ENCODE results near the gene CDX2. TPM values are rescaled to one million over a fixed set of nuclear protein-coding genes. Genes with fewer than 3 reads are reported as not detected.

Gene CDX2
- total RNA-seq, 4 donors from 2014 or later, result 0.17 TPM; not detected in 3

GRCh38 chr13:27972478-27972820 is 3.3 kb upstream of the CDX2 start:
- intact Hi-C loops (cut with DNase I), result no loop called here
- TF ChIP-seq, protein P1, sequence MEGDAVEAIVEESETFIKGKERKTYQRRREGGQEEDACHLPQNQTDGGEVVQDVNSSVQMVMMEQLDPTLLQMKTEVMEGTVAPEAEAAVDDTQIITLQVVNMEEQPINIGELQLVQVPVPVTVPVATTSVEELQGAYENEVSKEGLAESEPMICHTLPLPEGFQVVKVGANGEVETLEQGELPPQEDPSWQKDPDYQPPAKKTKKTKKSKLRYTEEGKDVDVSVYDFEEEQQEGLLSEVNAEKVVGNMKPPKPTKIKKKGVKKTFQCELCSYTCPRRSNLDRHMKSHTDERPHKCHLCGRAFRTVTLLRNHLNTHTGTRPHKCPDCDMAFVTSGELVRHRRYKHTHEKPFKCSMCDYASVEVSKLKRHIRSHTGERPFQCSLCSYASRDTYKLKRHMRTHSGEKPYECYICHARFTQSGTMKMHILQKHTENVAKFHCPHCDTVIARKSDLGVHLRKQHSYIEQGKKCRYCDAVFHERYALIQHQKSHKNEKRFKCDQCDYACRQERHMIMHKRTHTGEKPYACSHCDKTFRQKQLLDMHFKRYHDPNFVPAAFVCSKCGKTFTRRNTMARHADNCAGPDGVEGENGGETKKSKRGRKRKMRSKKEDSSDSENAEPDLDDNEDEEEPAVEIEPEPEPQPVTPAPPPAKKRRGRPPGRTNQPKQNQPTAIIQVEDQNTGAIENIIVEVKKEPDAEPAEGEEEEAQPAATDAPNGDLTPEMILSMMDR (IDR thresholded peaks at IDR 0.05), result no peak
- TF ChIP-seq POLR2AphosphoS5 (IDR thresholded peaks at IDR 0.05) (no peak), POLR2A (IDR thresholded peaks at IDR 0.05; ENCODE audit: low read depth) (no peak), EP300 (IDR thresholded peaks at IDR 0.05) (no peak)
- Histone ChIP-seq H3K4me1 (peaks cover 10 to 35% (median 29%) of the 10 kb centered on the region in 4 donors), H3K27ac (replicated peaks in 1 of 4) (no peak overlapping the region), H3K36me3 (no peaks in the 10 kb centered on the region), H3K4me3 (no peak overlapping the region), H3K27me3 (peaks cover 0 to 100% (median 62%) of the 10 kb centered on the region in 4 donors), H3K9me3 (no peaks in the 10 kb centered on the region)
- DNase-seq (ENCODE audit: extremely low spot score), result no peak
- 73% methylated on average over 2 of the region's 2 CpGs for WGBS

- DNase-seq (ENCODE audit: extremely low spot score), result no peak
- TF ChIP-seq POLR2AphosphoS5 (IDR thresholded peaks at IDR 0.05) (no peak), EP300 (IDR thresholded peaks at IDR 0.05) (no peak), POLR2A (IDR thresholded peaks at IDR 0.05; ENCODE audit: low read depth) (no peak)
- TF ChIP-seq, protein P1 (IDR thresholded peaks at IDR 0.05), result no peak
- H3K27me3 ChIP-seq, result peaks cover 0 to 100% (median 62%) of the 10 kb centered on the region in 4 donors
- no peak overlapping the region for H3K4me3 ChIP-seq
- intact Hi-C loops (cut with DNase I), result no loop called here
- H3K9me3 ChIP-seq, result no peaks in the 10 kb centered on the region
- H3K4me1 ChIP-seq, result peaks cover 10 to 36% (median 31%) of the 10 kb centered on the region in 4 donors
- H3K36me3 ChIP-seq, result no peaks in the 10 kb centered on the region
- H3K27ac ChIP-seq (replicated peaks in 1 of 4), result no peak overlapping the region
- WGBS, result 59% methylated on average over 6 of the region's 7 CpGs
These were observed 2.8 kb upstream of the CDX2 start for GRCh38 chr13:27971776-27972477.

GRCh38 chr13:27971236-27971645 is 2.1 kb upstream of the CDX2 start:
- no peak for DNase-seq (ENCODE audit: extremely low spot score)
- Histone ChIP-seq H3K27me3 (peaks cover 0 to 100% (median 65%) of the 10 kb centered on the region in 4 donors), H3K9me3 (no peaks in the 10 kb centered on the region), H3K4me1 (peaks cover 10 to 43% (median 38%) of the 10 kb centered on the region in 4 donors), H3K4me3 (no peak overlapping the region), H3K27ac (replicated peaks in 1 of 4) (no peak overlapping the region), H3K36me3 (no peaks in the 10 kb centered on the region)
- TF ChIP-seq, protein P1 (IDR thresholded peaks at IDR 0.05), result no peak
- TF ChIP-seq EP300 (IDR thresholded peaks at IDR 0.05) (no peak), POLR2A (IDR thresholded peaks at IDR 0.05; ENCODE audit: low read depth) (no peak), POLR2AphosphoS5 (IDR thresholded peaks at IDR 0.05) (no peak)
- WGBS, result 55% methylated on average over 12 of the region's 13 CpGs
- intact Hi-C loops (cut with DNase I), result no loop called here

GRCh38 chr13:27970382-27971235 is 1.5 kb upstream of the CDX2 start:
- Histone ChIP-seq H3K36me3 (no peaks in the 10 kb centered on the region), H3K9me3 (no peaks in the 10 kb centered on the region), H3K4me3 (no peak overlapping the region), H3K27me3 (peaks cover 0 to 100% (median 65%) of the 10 kb centered on the region in 4 donors), H3K27ac (replicated peaks in 1 of 4) (no peak overlapping the region), H3K4me1 (peaks cover 8 to 46% (median 37%) of the 10 kb centered on the region in 4 donors)
- 9% methylated on average over 18 of the region's 53 CpGs for WGBS
- no peak for DNase-seq (ENCODE audit: extremely low spot score)
- TF ChIP-seq POLR2AphosphoS5 (IDR thresholded peaks at IDR 0.05), result no peak
- intact Hi-C loops (cut with DNase I), result no loop called here

DNA sequence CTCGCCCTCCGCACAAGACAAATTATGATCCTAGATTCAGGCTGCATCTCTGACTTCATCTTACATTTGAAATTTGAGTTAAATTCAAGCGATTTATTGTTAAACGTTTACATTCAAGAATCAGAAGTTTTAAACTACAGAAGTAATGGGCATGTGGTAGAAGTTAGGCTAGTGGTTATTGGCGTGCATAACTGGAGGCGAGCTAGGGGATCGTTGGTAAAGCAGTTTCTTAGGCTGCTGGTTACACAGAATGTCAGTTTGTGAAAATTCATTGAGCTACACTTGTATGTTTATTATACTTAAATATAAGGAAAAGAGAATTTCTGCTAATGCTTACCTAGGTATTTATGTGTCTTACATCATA is 733 bp upstream of the CDX2 start:
- no peak overlapping the region for H3K27ac ChIP-seq (replicated peaks in 1 of 4)
- H3K27me3 ChIP-seq, result peaks cover 0 to 100% (median 67%) of the 10 kb centered on the region in 4 donors
- no peak overlapping the region for H3K4me3 ChIP-seq
- H3K4me1 ChIP-seq, result peaks cover 7 to 43% (median 35%) of the 10 kb centered on the region in 4 donors
- TF ChIP-seq EP300 (IDR thresholded peaks at IDR 0.05), result no peak
- TF ChIP-seq POLR2A (IDR thresholded peaks at IDR 0.05; ENCODE audit: low read depth), result no peak
- no peak for TF ChIP-seq POLR2AphosphoS5 (IDR thresholded peaks at IDR 0.05)
- TF ChIP-seq, protein P1 (IDR thresholded peaks at IDR 0.05), result no peak
- H3K9me3 ChIP-seq, result no peaks in the 10 kb centered on the region
- 15% methylated on average over 7 of the region's 7 CpGs for WGBS
- no peak for DNase-seq (ENCODE audit: extremely low spot score)
- intact Hi-C loops (cut with DNase I), result no loop called here
- no peaks in the 10 kb centered on the region for H3K36me3 ChIP-seq

Measured in esophagus muscularis mucosa (tissue), 4 donors.